ENCODE data around the gene NPR3. TPM values are rescaled to one million over a fixed set of nuclear protein-coding genes. Genes with fewer than 3 reads are reported as not detected.

The NPR3 gene
- polyA plus RNA-seq, 1 donor (not counting 4 experiments of a cell fraction or from before 2014, with no cell fraction given): 0.12 TPM

DNA sequence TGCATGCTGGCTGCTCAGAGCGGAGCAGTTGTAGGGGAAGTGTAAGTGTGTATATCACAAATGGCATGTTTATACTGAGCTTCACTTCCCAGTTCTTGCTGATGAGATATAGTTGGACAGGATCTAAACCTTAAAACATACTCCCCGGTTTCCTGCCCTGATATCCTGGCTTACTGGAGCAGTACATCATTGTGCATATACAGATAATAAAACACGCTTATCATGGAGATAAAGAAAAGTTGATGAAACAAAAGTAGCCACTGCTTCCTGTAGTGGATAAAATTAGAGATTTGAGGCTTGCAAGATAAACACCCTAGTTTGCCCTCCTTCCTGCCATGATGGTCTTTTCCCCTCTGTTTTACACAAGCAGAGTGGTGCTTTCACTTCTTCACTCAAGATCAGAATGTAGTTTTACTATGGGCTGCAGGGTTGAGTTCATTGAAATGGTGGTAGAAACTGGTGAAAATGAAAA lies 15.0 kb downstream of the NPR3 start:
- no peak for FAIRE-seq
- H2AFZ ChIP-seq (ENCODE audit: control insufficient read depth, low read length): no peak overlapping the region
- DNase-seq (ENCODE audit: low read depth, low spot score): no peak
- no peaks in the 10 kb centered on the region for H4K20me1 ChIP-seq (ENCODE audit: control insufficient read depth, extremely low read depth, insufficient read depth, low read length)
- H3K36me3 ChIP-seq (ENCODE audit: control insufficient read depth in 2 of 2, extremely low read depth in 1 of 2, insufficient read depth in 2 of 2, low read length in 2 of 2): no peaks in the 10 kb centered on the region
- no peaks in the 10 kb centered on the region for H3K27me3 ChIP-seq (ENCODE audit: control insufficient read depth, extremely low read depth, insufficient read depth, low read length)
- no peaks in the 10 kb centered on the region for H3K79me2 ChIP-seq (ENCODE audit: control insufficient read depth, insufficient read depth, low read length)
- dilution Hi-C loops (cut with MboI; ENCODE audit: extremely low pct_ligation_motif_present, low sequenced_read_pairs): no loop called here
- no peak overlapping the region for H3K4me2 ChIP-seq (ENCODE audit: control insufficient read depth, extremely low read depth, insufficient read depth, low read depth, low read length)
- H3K9me3 ChIP-seq (ENCODE audit: control insufficient read depth, low read depth, low read length): no peaks in the 10 kb centered on the region
- H3K9ac ChIP-seq (ENCODE audit: control insufficient read depth, extremely low read depth, insufficient read depth, low read length): no peak overlapping the region
- H3K27ac ChIP-seq (ENCODE audit: control insufficient read depth, insufficient read depth, low read length): no peak overlapping the region
- TF ChIP-seq EZH2 (IDR thresholded peaks at IDR 0.05; ENCODE audit: low read length) (no peak), CTCF (optimal IDR thresholded peaks at IDR 0.05 in 1 of 3, IDR thresholded peaks at IDR 0.05 in 1 of 3, conservative IDR thresholded peaks at IDR 0.05 in 1 of 3; ENCODE audit: extremely low read depth in 1 of 3, insufficient read depth in 2 of 3, low read length in 3 of 3) (no peak)
- no peaks in the 10 kb centered on the region for H3K4me1 ChIP-seq (ENCODE audit: control insufficient read depth, extremely low read depth, insufficient read depth, low read length)
- no peaks in the 10 kb centered on the region for H3K9me1 ChIP-seq (ENCODE audit: control insufficient read depth, extremely low read depth, insufficient read depth, low read length)
- no peak overlapping the region for H3K4me3 ChIP-seq (ENCODE audit: control insufficient read depth in 2 of 3, extremely low read depth in 1 of 3, insufficient read depth in 2 of 3, low read depth in 1 of 3, low read length in 3 of 3)

- dilution Hi-C loops (cut with MboI; ENCODE audit: extremely low pct_ligation_motif_present, low sequenced_read_pairs): no loop called here
- no peak for DNase-seq (ENCODE audit: low read depth, low spot score)
- FAIRE-seq: no peak
Observed at GRCh38 chr5:32729651-32730050, 18.5 kb downstream of the NPR3 start.

More at GRCh38 chr5:32729651-32730050, 18.5 kb downstream of the NPR3 start:
- H3K4me1 ChIP-seq (ENCODE audit: control insufficient read depth, extremely low read depth, insufficient read depth, low read length): no peaks in the 10 kb centered on the region
- H3K9me1 ChIP-seq (ENCODE audit: control insufficient read depth, extremely low read depth, insufficient read depth, low read length): no peaks in the 10 kb centered on the region
- H3K9ac ChIP-seq (ENCODE audit: control insufficient read depth, extremely low read depth, insufficient read depth, low read length): no peak overlapping the region
- H3K36me3 ChIP-seq (ENCODE audit: control insufficient read depth in 2 of 2, extremely low read depth in 1 of 2, insufficient read depth in 2 of 2, low read length in 2 of 2): no peaks in the 10 kb centered on the region
- H3K79me2 ChIP-seq (ENCODE audit: control insufficient read depth, insufficient read depth, low read length): no peaks in the 10 kb centered on the region
- H3K4me3 ChIP-seq (ENCODE audit: control insufficient read depth in 2 of 3, extremely low read depth in 1 of 3, insufficient read depth in 2 of 3, low read depth in 1 of 3, low read length in 3 of 3): no peak overlapping the region
- H4K20me1 ChIP-seq (ENCODE audit: control insufficient read depth, extremely low read depth, insufficient read depth, low read length): no peaks in the 10 kb centered on the region
- TF ChIP-seq CTCF (optimal IDR thresholded peaks at IDR 0.05 in 1 of 3, IDR thresholded peaks at IDR 0.05 in 1 of 3, conservative IDR thresholded peaks at IDR 0.05 in 1 of 3; ENCODE audit: extremely low read depth in 1 of 3, insufficient read depth in 2 of 3, low read length in 3 of 3): no peak
- no peak for TF ChIP-seq EZH2 (IDR thresholded peaks at IDR 0.05; ENCODE audit: low read length)
- no peak overlapping the region for H2AFZ ChIP-seq (ENCODE audit: control insufficient read depth, low read length)
- no peaks in the 10 kb centered on the region for H3K9me3 ChIP-seq (ENCODE audit: control insufficient read depth, low read depth, low read length)
- H3K27ac ChIP-seq (ENCODE audit: control insufficient read depth, insufficient read depth, low read length): no peak overlapping the region
- no peaks in the 10 kb centered on the region for H3K27me3 ChIP-seq (ENCODE audit: control insufficient read depth, extremely low read depth, insufficient read depth, low read length)
- no peak overlapping the region for H3K4me2 ChIP-seq (ENCODE audit: control insufficient read depth, extremely low read depth, insufficient read depth, low read depth, low read length)

All from keratinocyte (primary cell).